Measurements from ENCODE around the gene SDHAF3. TPM values are rescaled to one million over a fixed set of nuclear protein-coding genes. Genes with fewer than 3 reads are reported as not detected.

Gene SDHAF3
- total RNA-seq, 2 experiments from 2014 or later, result 3.2 to 5.0 TPM

- Mint-ChIP-seq H3K4me3 (no peak overlapping the region), H3K4me1 (ENCODE audit: low read depth) (no peaks in the 10 kb centered on the region), H3K36me3 (ENCODE audit: low read depth) (no peaks in the 10 kb centered on the region), H3K27me3 (peaks cover 45% of the 10 kb centered on the region), H3K27ac (no peak overlapping the region), H3K9me3 (peaks cover 4% of the 10 kb centered on the region)
- intact Hi-C loops (cut with DNase I, micrococcal nuclease), result no loop called here
- Histone ChIP-seq H3K36me3 (ENCODE audit: insufficient read depth, low read length) (no peaks in the 10 kb centered on the region), H3K4me1 (ENCODE audit: insufficient read depth, low read length) (no peaks in the 10 kb centered on the region), H3K9me3 (ENCODE audit: control insufficient read depth in 1 of 2, insufficient read depth in 1 of 2, low read length in 2 of 2) (peaks cover 0 to 4% of the 10 kb centered on the region in 2 experiments), H3K27me3 (ENCODE audit: control insufficient read depth in 1 of 2, insufficient read depth in 2 of 2, low read length in 2 of 2) (no peaks in the 10 kb centered on the region), H3K27ac (ENCODE audit: low read depth in 1 of 2, low read length in 2 of 2) (no peak overlapping the region), H3K4me3 (ENCODE audit: low read length) (no peak overlapping the region)
- DNase-seq (no peak), ATAC-seq (ENCODE audit: poor library complexity) (no peak)
- ChIA-PET CTCF (no interaction called here), POLR2A (no interaction called here)
- TF ChIP-seq, protein P1, sequence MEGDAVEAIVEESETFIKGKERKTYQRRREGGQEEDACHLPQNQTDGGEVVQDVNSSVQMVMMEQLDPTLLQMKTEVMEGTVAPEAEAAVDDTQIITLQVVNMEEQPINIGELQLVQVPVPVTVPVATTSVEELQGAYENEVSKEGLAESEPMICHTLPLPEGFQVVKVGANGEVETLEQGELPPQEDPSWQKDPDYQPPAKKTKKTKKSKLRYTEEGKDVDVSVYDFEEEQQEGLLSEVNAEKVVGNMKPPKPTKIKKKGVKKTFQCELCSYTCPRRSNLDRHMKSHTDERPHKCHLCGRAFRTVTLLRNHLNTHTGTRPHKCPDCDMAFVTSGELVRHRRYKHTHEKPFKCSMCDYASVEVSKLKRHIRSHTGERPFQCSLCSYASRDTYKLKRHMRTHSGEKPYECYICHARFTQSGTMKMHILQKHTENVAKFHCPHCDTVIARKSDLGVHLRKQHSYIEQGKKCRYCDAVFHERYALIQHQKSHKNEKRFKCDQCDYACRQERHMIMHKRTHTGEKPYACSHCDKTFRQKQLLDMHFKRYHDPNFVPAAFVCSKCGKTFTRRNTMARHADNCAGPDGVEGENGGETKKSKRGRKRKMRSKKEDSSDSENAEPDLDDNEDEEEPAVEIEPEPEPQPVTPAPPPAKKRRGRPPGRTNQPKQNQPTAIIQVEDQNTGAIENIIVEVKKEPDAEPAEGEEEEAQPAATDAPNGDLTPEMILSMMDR (IDR thresholded peaks at IDR 0.05), result no peak
These were observed 106.8 kb downstream of the SDHAF3 start for GRCh38 chr7:97224316-97224715.

DNA sequence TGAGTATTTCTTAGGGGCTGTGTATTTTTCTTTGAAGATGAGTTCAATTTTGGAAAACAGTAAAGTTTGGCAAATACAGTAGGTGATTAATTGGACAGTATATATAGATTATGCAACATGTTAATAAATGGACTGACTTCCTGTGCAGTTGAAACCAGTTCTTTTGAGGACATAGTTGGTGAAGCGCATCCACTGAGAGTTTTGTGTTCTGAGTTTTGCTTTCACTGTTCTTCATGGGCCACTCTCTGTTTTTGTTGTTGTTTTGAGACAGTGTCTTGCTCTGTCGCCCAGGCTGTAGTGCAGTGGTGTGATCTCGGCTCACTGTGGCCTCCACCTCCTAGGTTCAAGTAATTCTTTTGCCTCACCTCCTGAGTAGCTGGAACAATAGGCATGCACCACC lies 109.0 kb downstream of the SDHAF3 start:
- H3K36me3 ChIP-seq (ENCODE audit: insufficient read depth, low read length), result no peaks in the 10 kb centered on the region
- intact Hi-C loops (cut with DNase I, micrococcal nuclease), result no loop called here
- peaks cover 0 to 10% of the 10 kb centered on the region in 2 experiments for H3K9me3 ChIP-seq (ENCODE audit: control insufficient read depth in 1 of 2, insufficient read depth in 1 of 2, low read length in 2 of 2)
- H3K4me1 Mint-ChIP-seq (ENCODE audit: low read depth), result no peaks in the 10 kb centered on the region
- no peak overlapping the region for H3K4me3 ChIP-seq (ENCODE audit: low read length)
- no peaks in the 10 kb centered on the region for H3K4me1 ChIP-seq (ENCODE audit: insufficient read depth, low read length)
- no peaks in the 10 kb centered on the region for H3K9me3 Mint-ChIP-seq
- ChIA-PET CTCF (no interaction called here), POLR2A (no interaction called here)
- TF ChIP-seq, protein P1 (IDR thresholded peaks at IDR 0.05), result no peak
- no peak overlapping the region for H3K27ac Mint-ChIP-seq
- no peak overlapping the region for H3K4me3 Mint-ChIP-seq
- H3K36me3 Mint-ChIP-seq (ENCODE audit: low read depth), result no peaks in the 10 kb centered on the region
- H3K27me3 ChIP-seq (ENCODE audit: control insufficient read depth in 1 of 2, insufficient read depth in 2 of 2, low read length in 2 of 2), result no peaks in the 10 kb centered on the region
- no peak for DNase-seq
- no peak for ATAC-seq (ENCODE audit: poor library complexity)
- H3K27ac ChIP-seq (ENCODE audit: low read depth in 1 of 2, low read length in 2 of 2), result no peak overlapping the region
- peaks cover 43% of the 10 kb centered on the region for H3K27me3 Mint-ChIP-seq

Other genes starting within 250 kb of the SDHAF3 start
- not detected for gene DLX6, start 112.1 kb upstream of the SDHAF3 start, total RNA-seq
- gene DLX5, start 92.9 kb upstream of the SDHAF3 start, total RNA-seq, result not detected

Data from CD4-positive, alpha-beta T cell (primary cell).